ENCODE data around the gene PAX8. TPM values are rescaled to one million over a fixed set of nuclear protein-coding genes. Genes with fewer than 3 reads are reported as not detected.

Gene PAX8
- total and polyA plus RNA-seq, 2 of the 13 experiments (the other 11 are each of a cell fraction or from before 2014, with no cell fraction given) = 1.5 to 8.8 TPM

GRCh38 chr2:113198790-113199612, 79.7 kb downstream of the PAX8 start (continued):
- TF ChIP-seq ZNF687 (CRISPR knock-in tag; IDR thresholded peaks at IDR 0.05) (peak; percentile 94), KAT7 (CRISPR knock-in tag; IDR thresholded peaks at IDR 0.05; ENCODE audit: borderline replicate concordance) (peak; percentile 90; the same call in 1 of the 2 replicates), FOXO4 (CRISPR knock-in tag; conservative IDR thresholded peaks at IDR 0.05) (no peak), ZNF501 (CRISPR knock-in tag; IDR thresholded peaks at IDR 0.05) (peak; percentile 98), RARG (CRISPR knock-in tag; IDR thresholded peaks at IDR 0.05; ENCODE audit: low read depth) (no peak), ZBTB25 (CRISPR knock-in tag; IDR thresholded peaks at IDR 0.05) (peak; percentile 83; the same call in 1 of the 2 replicates), MEF2D (CRISPR knock-in tag; IDR thresholded peaks at IDR 0.05) (no peak), ZNF775 (CRISPR knock-in tag; IDR thresholded peaks at IDR 0.05; ENCODE audit: borderline replicate concordance) (no peak; the same call in 1 of the 2 replicates), ZNF644 (CRISPR knock-in tag; IDR thresholded peaks at IDR 0.05; ENCODE audit: low read depth) (no peak), NAIF1 (CRISPR knock-in tag; IDR thresholded peaks at IDR 0.05; ENCODE audit: borderline replicate concordance) (peak; percentile 91), ZNF180 (CRISPR knock-in tag; IDR thresholded peaks at IDR 0.05; ENCODE audit: borderline replicate concordance, low read depth) (peak; percentile 15; the same call in 1 of the 2 replicates), CBX1 (IDR thresholded peaks at IDR 0.05; ENCODE audit: low read depth) (no peak), ZNF343 (CRISPR knock-in tag; IDR thresholded peaks at IDR 0.05) (peak; percentile 79; the same call in 1 of the 2 replicates), MEIS2 (CRISPR knock-in tag; IDR thresholded peaks at IDR 0.05) (peak; percentile 85; the same call in 1 of the 2 replicates), HDAC1 (CRISPR knock-in tag; IDR thresholded peaks at IDR 0.05) (peak; percentile 51; the same call in 1 of the 2 replicates), ZNF841 (CRISPR knock-in tag; IDR thresholded peaks at IDR 0.05; ENCODE audit: borderline replicate concordance) (no peak), PRDM10 (CRISPR knock-in tag; IDR thresholded peaks at IDR 0.05; ENCODE audit: low read depth) (0 out of 2 replicates have a peak, but pooled peaks have one; percentile 22), GFI1 (CRISPR knock-in tag; IDR thresholded peaks at IDR 0.05; ENCODE audit: borderline replicate concordance) (peak; percentile 84; the same call in 1 of the 2 replicates)
